Measurements from ENCODE around the gene KCTD4.

Gene KCTD4

GRCh38 chr13:45216193-45216592 is 15.3 kb upstream of the KCTD4 start:
- Histone ChIP-seq H3K4me1 (ENCODE audit: control insufficient read depth, insufficient read depth, low read length) (peaks cover 17% of the 10 kb centered on the region), H3K27ac (ENCODE audit: low read depth, low read length) (no peak overlapping the region), H3K9ac (ENCODE audit: low read length) (no peak overlapping the region), H3K27me3 (ENCODE audit: control insufficient read depth, insufficient read depth, low read length) (no peaks in the 10 kb centered on the region), H3K9me3 (ENCODE audit: control insufficient read depth, insufficient read depth, low read depth, low read length) (no peaks in the 10 kb centered on the region), H3K36me3 (ENCODE audit: control insufficient read depth, insufficient read depth, low read length) (no peaks in the 10 kb centered on the region), H3K4me3 (ENCODE audit: low read depth, low read length) (no peak overlapping the region)

- Histone ChIP-seq H3K9ac (ENCODE audit: low read length) (no peak overlapping the region), H3K27ac (ENCODE audit: low read depth, low read length) (no peak overlapping the region), H3K27me3 (ENCODE audit: control insufficient read depth, insufficient read depth, low read length) (no peaks in the 10 kb centered on the region), H3K9me3 (ENCODE audit: control insufficient read depth, insufficient read depth, low read depth, low read length) (no peaks in the 10 kb centered on the region), H3K4me1 (ENCODE audit: control insufficient read depth, insufficient read depth, low read length) (peaks cover 17% of the 10 kb centered on the region), H3K4me3 (ENCODE audit: low read depth, low read length) (no peak overlapping the region), H3K36me3 (ENCODE audit: control insufficient read depth, insufficient read depth, low read length) (no peaks in the 10 kb centered on the region)
Observed at GRCh38 chr13:45215392-45216077, 14.7 kb upstream of the KCTD4 start.

GRCh38 chr13:45209229-45209628 is 8.4 kb upstream of the KCTD4 start:
- no peak overlapping the region for H3K4me3 ChIP-seq (ENCODE audit: low read depth, low read length)
- H3K36me3 ChIP-seq (ENCODE audit: control insufficient read depth, insufficient read depth, low read length) = peaks cover 15% of the 10 kb centered on the region
- H3K4me1 ChIP-seq (ENCODE audit: control insufficient read depth, insufficient read depth, low read length) = no peaks in the 10 kb centered on the region
- H3K9me3 ChIP-seq (ENCODE audit: control insufficient read depth, insufficient read depth, low read depth, low read length) = no peaks in the 10 kb centered on the region
- no peaks in the 10 kb centered on the region for H3K27me3 ChIP-seq (ENCODE audit: control insufficient read depth, insufficient read depth, low read length)
- H3K9ac ChIP-seq (ENCODE audit: low read length) = no peak overlapping the region
- H3K27ac ChIP-seq (ENCODE audit: low read depth, low read length) = no peak overlapping the region

GRCh38 chr13:45208132-45208531 is 7.3 kb upstream of the KCTD4 start:
- no peaks in the 10 kb centered on the region for H3K27me3 ChIP-seq (ENCODE audit: control insufficient read depth, insufficient read depth, low read length)
- no peak overlapping the region for H3K27ac ChIP-seq (ENCODE audit: low read depth, low read length)
- no peaks in the 10 kb centered on the region for H3K9me3 ChIP-seq (ENCODE audit: control insufficient read depth, insufficient read depth, low read depth, low read length)
- no peaks in the 10 kb centered on the region for H3K4me1 ChIP-seq (ENCODE audit: control insufficient read depth, insufficient read depth, low read length)
- peaks cover 15% of the 10 kb centered on the region for H3K36me3 ChIP-seq (ENCODE audit: control insufficient read depth, insufficient read depth, low read length)
- H3K4me3 ChIP-seq (ENCODE audit: low read depth, low read length) = no peak overlapping the region
- H3K9ac ChIP-seq (ENCODE audit: low read length) = no peak overlapping the region

- no peaks in the 10 kb centered on the region for H3K9me3 ChIP-seq (ENCODE audit: control insufficient read depth, insufficient read depth, low read depth, low read length)
- H3K27me3 ChIP-seq (ENCODE audit: control insufficient read depth, insufficient read depth, low read length) = no peaks in the 10 kb centered on the region
- H3K4me1 ChIP-seq (ENCODE audit: control insufficient read depth, insufficient read depth, low read length) = no peaks in the 10 kb centered on the region
- no peak overlapping the region for H3K4me3 ChIP-seq (ENCODE audit: low read depth, low read length)
- H3K27ac ChIP-seq (ENCODE audit: low read depth, low read length) = no peak overlapping the region
- H3K9ac ChIP-seq (ENCODE audit: low read length) = no peak overlapping the region
- H3K36me3 ChIP-seq (ENCODE audit: control insufficient read depth, insufficient read depth, low read length) = peaks cover 15% of the 10 kb centered on the region
Observed at GRCh38 chr13:45207319-45207718, 6.5 kb upstream of the KCTD4 start.

- H3K36me3 ChIP-seq (ENCODE audit: control insufficient read depth, insufficient read depth, low read length) = peaks cover 15% of the 10 kb centered on the region
- H3K27me3 ChIP-seq (ENCODE audit: control insufficient read depth, insufficient read depth, low read length) = no peaks in the 10 kb centered on the region
- no peaks in the 10 kb centered on the region for H3K9me3 ChIP-seq (ENCODE audit: control insufficient read depth, insufficient read depth, low read depth, low read length)
- H3K27ac ChIP-seq (ENCODE audit: low read depth, low read length) = 0 out of 2 replicates have a peak overlapping the region, but pooled peaks have one; percentile 19
- no peaks in the 10 kb centered on the region for H3K4me1 ChIP-seq (ENCODE audit: control insufficient read depth, insufficient read depth, low read length)
- no peak overlapping the region for H3K4me3 ChIP-seq (ENCODE audit: low read depth, low read length)
- H3K9ac ChIP-seq (ENCODE audit: low read length) = no peak overlapping the region
Observed at GRCh38 chr13:45206340-45206739, 5.5 kb upstream of the KCTD4 start.

GRCh38 chr13:45205124-45205523 is 4.3 kb upstream of the KCTD4 start:
- H3K27ac ChIP-seq (ENCODE audit: low read depth, low read length) = no peak overlapping the region
- H3K27me3 ChIP-seq (ENCODE audit: control insufficient read depth, insufficient read depth, low read length) = no peaks in the 10 kb centered on the region
- no peaks in the 10 kb centered on the region for H3K4me1 ChIP-seq (ENCODE audit: control insufficient read depth, insufficient read depth, low read length)
- no peak overlapping the region for H3K4me3 ChIP-seq (ENCODE audit: low read depth, low read length)
- no peaks in the 10 kb centered on the region for H3K9me3 ChIP-seq (ENCODE audit: control insufficient read depth, insufficient read depth, low read depth, low read length)
- peaks cover 12% of the 10 kb centered on the region for H3K36me3 ChIP-seq (ENCODE audit: control insufficient read depth, insufficient read depth, low read length)
- H3K9ac ChIP-seq (ENCODE audit: low read length) = no peak overlapping the region

- Histone ChIP-seq H3K27me3 (ENCODE audit: control insufficient read depth, insufficient read depth, low read length) (no peaks in the 10 kb centered on the region), H3K36me3 (ENCODE audit: control insufficient read depth, insufficient read depth, low read length) (no peaks in the 10 kb centered on the region), H3K4me3 (ENCODE audit: low read depth, low read length) (no peak overlapping the region), H3K9ac (ENCODE audit: low read length) (no peak overlapping the region), H3K27ac (ENCODE audit: low read depth, low read length) (no peak overlapping the region), H3K4me1 (ENCODE audit: control insufficient read depth, insufficient read depth, low read length) (no peaks in the 10 kb centered on the region; the same call in 1 of the 2 replicates), H3K9me3 (ENCODE audit: control insufficient read depth, insufficient read depth, low read depth, low read length) (no peaks in the 10 kb centered on the region)
Observed at GRCh38 chr13:45199711-45200110, 1.1 kb downstream of the KCTD4 start.

GRCh38 chr13:45198924-45199323 is 1.9 kb downstream of the KCTD4 start:
- peaks cover 4% of the 10 kb centered on the region for H3K4me1 ChIP-seq (ENCODE audit: control insufficient read depth, insufficient read depth, low read length)
- H3K4me3 ChIP-seq (ENCODE audit: low read depth, low read length) = no peak overlapping the region
- H3K27ac ChIP-seq (ENCODE audit: low read depth, low read length) = no peak overlapping the region
- H3K36me3 ChIP-seq (ENCODE audit: control insufficient read depth, insufficient read depth, low read length) = no peaks in the 10 kb centered on the region
- H3K27me3 ChIP-seq (ENCODE audit: control insufficient read depth, insufficient read depth, low read length) = no peaks in the 10 kb centered on the region
- no peak overlapping the region for H3K9ac ChIP-seq (ENCODE audit: low read length)
- no peaks in the 10 kb centered on the region for H3K9me3 ChIP-seq (ENCODE audit: control insufficient read depth, insufficient read depth, low read depth, low read length)

GRCh38 chr13:45198041-45198440 is 2.8 kb downstream of the KCTD4 start:
- Histone ChIP-seq H3K27ac (ENCODE audit: low read depth, low read length) (no peak overlapping the region), H3K4me1 (ENCODE audit: control insufficient read depth, insufficient read depth, low read length) (peaks cover 4% of the 10 kb centered on the region), H3K36me3 (ENCODE audit: control insufficient read depth, insufficient read depth, low read length) (no peaks in the 10 kb centered on the region), H3K9me3 (ENCODE audit: control insufficient read depth, insufficient read depth, low read depth, low read length) (no peaks in the 10 kb centered on the region), H3K27me3 (ENCODE audit: control insufficient read depth, insufficient read depth, low read length) (no peaks in the 10 kb centered on the region), H3K9ac (ENCODE audit: low read length) (no peak overlapping the region), H3K4me3 (ENCODE audit: low read depth, low read length) (no peak overlapping the region)

- H3K27ac ChIP-seq (ENCODE audit: low read depth, low read length) = no peak overlapping the region
- peaks cover 4% of the 10 kb centered on the region for H3K4me1 ChIP-seq (ENCODE audit: control insufficient read depth, insufficient read depth, low read length)
- no peak overlapping the region for H3K4me3 ChIP-seq (ENCODE audit: low read depth, low read length)
- no peak overlapping the region for H3K9ac ChIP-seq (ENCODE audit: low read length)
- no peaks in the 10 kb centered on the region for H3K36me3 ChIP-seq (ENCODE audit: control insufficient read depth, insufficient read depth, low read length)
- no peaks in the 10 kb centered on the region for H3K9me3 ChIP-seq (ENCODE audit: control insufficient read depth, insufficient read depth, low read depth, low read length)
- no peaks in the 10 kb centered on the region for H3K27me3 ChIP-seq (ENCODE audit: control insufficient read depth, insufficient read depth, low read length)
Observed at GRCh38 chr13:45196622-45197021, 4.2 kb downstream of the KCTD4 start.

Data from HUES6 (cell line).